NCI-H2196 treated with DMSO at 0.1 percent for 48 hours (cell line): Measurements from ENCODE around the gene ARMH1.
A peak's percentile ranks its signal among the peaks of the same experiment; 100 is the strongest.

ENCODE experiments used
- DNase-seq: peaks from one replicate; lab custom pipeline; 2025; ENCODE audit not compliant: unreplicated experiment; lab: John Stamatoyannopoulos, UW

The ARMH1 gene

GRCh38 chr1:44644806-44645205 is 29.7 kb upstream of the ARMH1 start:
- DNase-seq, result no peak

GRCh38 chr1:44645476-44646244 is 28.9 kb upstream of the ARMH1 start:
- peak; percentile 41 for DNase-seq

- no peak for DNase-seq
These were observed 28.0 kb upstream of the ARMH1 start for GRCh38 chr1:44646261-44647110.

GRCh38 chr1:44647896-44648295 is 26.6 kb upstream of the ARMH1 start:
- DNase-seq, result no peak

GRCh38 chr1:44648529-44649250 is 25.8 kb upstream of the ARMH1 start:
- no peak for DNase-seq

GRCh38 chr1:44649788-44650158 is 24.7 kb upstream of the ARMH1 start:
- no peak for DNase-seq

- DNase-seq, result peak; percentile 71
These were observed 24.2 kb upstream of the ARMH1 start for GRCh38 chr1:44650159-44650831.

- DNase-seq, result no peak
These were observed 23.4 kb upstream of the ARMH1 start for GRCh38 chr1:44651069-44651468.

- peak; percentile 38 for DNase-seq
These were observed 21.9 kb upstream of the ARMH1 start for GRCh38 chr1:44652445-44653106.

- DNase-seq, result no peak
These were observed 21.2 kb upstream of the ARMH1 start for GRCh38 chr1:44653107-44653964.

GRCh38 chr1:44654621-44655187 is 19.8 kb upstream of the ARMH1 start:
- DNase-seq, result no peak

GRCh38 chr1:44655609-44656008 is 18.9 kb upstream of the ARMH1 start:
- peak; percentile 12 for DNase-seq

- DNase-seq, result no peak
These were observed 14.9 kb upstream of the ARMH1 start for GRCh38 chr1:44659566-44659965.

- DNase-seq, result peak; percentile 76
These were observed 14.3 kb upstream of the ARMH1 start for GRCh38 chr1:44660176-44660575.

- DNase-seq, result no peak
These were observed 12.5 kb upstream of the ARMH1 start for GRCh38 chr1:44661781-44662682.

GRCh38 chr1:44662683-44663030 is 11.9 kb upstream of the ARMH1 start:
- no peak for DNase-seq

- no peak for DNase-seq
These were observed 11.1 kb upstream of the ARMH1 start for GRCh38 chr1:44663417-44663816.

- no peak for DNase-seq
These were observed 9.7 kb upstream of the ARMH1 start for GRCh38 chr1:44664730-44665370.
